ENCODE data around the gene FYB1.

FYB1 gene

GRCh38 chr5:39203951-39204350 is 15.4 kb downstream of the FYB1 start:
- no peak for DNase-seq

- DNase-seq: no peak
These were observed 16.0 kb downstream of the FYB1 start for GRCh38 chr5:39203275-39203922.

- no peak for DNase-seq
These were observed 16.6 kb downstream of the FYB1 start for GRCh38 chr5:39202597-39203274.

- no peak for DNase-seq
These were observed 17.4 kb downstream of the FYB1 start for GRCh38 chr5:39201781-39202596.

GRCh38 chr5:39201160-39201780 is 18.1 kb downstream of the FYB1 start:
- DNase-seq: no peak

GRCh38 chr5:39200081-39200480 is 19.3 kb downstream of the FYB1 start:
- no peak for DNase-seq

- no peak for DNase-seq
These were observed 20.0 kb downstream of the FYB1 start for GRCh38 chr5:39199335-39199734.

GRCh38 chr5:39198127-39198526 is 21.2 kb downstream of the FYB1 start:
- DNase-seq: no peak

- no peak for DNase-seq
These were observed 21.8 kb downstream of the FYB1 start for GRCh38 chr5:39197556-39197955.

- DNase-seq: no peak
These were observed 24.1 kb downstream of the FYB1 start for GRCh38 chr5:39195198-39195826.

GRCh38 chr5:39194466-39195136 is 24.8 kb downstream of the FYB1 start:
- no peak for DNase-seq

- no peak for DNase-seq
These were observed 25.6 kb downstream of the FYB1 start for GRCh38 chr5:39193553-39194465.

- no peak for DNase-seq
These were observed 26.8 kb downstream of the FYB1 start for GRCh38 chr5:39192450-39193160.

- no peak for DNase-seq
These were observed 28.1 kb downstream of the FYB1 start for GRCh38 chr5:39191216-39191615.

GRCh38 chr5:39190311-39191102 is 28.9 kb downstream of the FYB1 start:
- DNase-seq: no peak

GRCh38 chr5:39189292-39189955 is 29.9 kb downstream of the FYB1 start:
- no peak for DNase-seq

GRCh38 chr5:39187831-39188731 is 31.3 kb downstream of the FYB1 start:
- no peak for DNase-seq

Measured in NCI-H2171 treated with DMSO at 0.1 percent for 48 hours (cell line).